Pancreas (tissue), 10 donors: ENCODE data around the gene TBX10. TPM values are rescaled to one million over a fixed set of nuclear protein-coding genes. Genes with fewer than 3 reads are reported as not detected.

Experiments
- ATAC-seq, 4 donors: fragments of 200-7000 bp; cut with Tn5 transposase; one replicate each; pipeline versions ENCODE4 v1.8.0 to v1.9.1; 2020; ENCODE audit warnings: mild to moderate bottlenecking in 4 of 4, moderate library complexity in 4 of 4
- DNase-seq, 6 donors: peaks; one replicate each; pipeline ENCODE4 v3.0.0-alpha.2; 2020
- FAIRE-seq: peaks from 2 replicates; lab custom pipeline; 2012; peaks lifted over from hg19 to GRCh38; lab: Jason Lieb, UNC
- H3K27ac ChIP-seq, 4 donors: fragments of 200-600 bp; sonication (generic); 1 replicate in 3 of 4; 2 replicates in 1 of 4; pipeline versions ENCODE4 v1.5.0 to v1.8.0; 2020
- H3K27me3 ChIP-seq, 4 donors: fragments of 200-600 bp; one replicate each; pipeline ENCODE4 v1.8.0; 2021
- H3K36me3 ChIP-seq, 3 donors: fragments of 200-600 bp; sonication (generic) in 1 of 3; one replicate each; pipeline versions ENCODE4 v1.5.0 to v1.8.0; 2020 to 2021
- H3K4me1 ChIP-seq, 3 donors: fragments of 200-600 bp; one replicate each; pipeline ENCODE4 v1.8.0; 2021
- H3K4me3 ChIP-seq, 4 donors: fragments of 200-600 bp; sonication (generic) in 2 of 4; one replicate each; pipeline versions ENCODE4 v1.5.0 to v1.8.0; 2020 to 2021
- H3K9me3 ChIP-seq, 4 donors: fragments of 200-600 bp; one replicate each; pipeline ENCODE4 v1.8.0; 2021
- WGBS, 2 donors: extraction: QIAGEN DNeasy Blood & Tissue Kit; methylation state at CpG; one replicate each; pipeline ENCODE4 v1.1.7; 2013; 5-methylcytosine and 5-hydroxymethylcytosine counted together
- intact Hi-C, 3 donors: fragments of 100-400 bp; cut with DNase I; formaldehyde crosslinking; loops; one replicate each; pipeline versions ENCODE4 v1.11.1 to v1.14.2; 2022
- polyA plus RNA-seq, 2 donors: library from polyadenylated mRNA; stranded (reverse); fragments of 200-250 nt; gene quantifications; one replicate each; pipeline ENCODE4 v1.2.3, GENCODE V29; 2013
- total RNA-seq, 6 donors: library from RNA; stranded (reverse); fragmentation: NEBNext Ultra II Directional in 4 of 6; extraction: Animal tissue kit (Norgen Biotek cat#: 25700) in 4 of 6; gene quantifications; one replicate each; pipeline versions ENCODE4 v1.2.1 to v1.2.4, GENCODE V29; 2021 to 2023
- TF ChIP-seq, protein P1 (sequence below), 4 donors: fragments of 200-600 bp; sonication (generic) in 3 of 4; IDR thresholded peaks; one replicate each; pipeline versions ENCODE4 v1.5.0 to v1.8.0; 2021; ENCODE audit warnings: antibody characterized with exemption in 4 of 4
- donor health status: healthy with polysubstance abuse.
- donor health status: DM: no; HTN: no; CAD: no; lungs with moderate emphysema.
- donor health status: DM: no; HTN: no; CAD: no.
- donor health status: control.
- donor health status: control.
- donor health status: Bipolar disorder and iron deficiency.
- donor health status: DM: yes; HTN: yes; CAD: no.
- donor health status: DM: no; HTN: no; CAD: no.
- donor health status: DM: no; HTN: no; CAD: no.
- donor health status: DM: yes; HTN: yes; CAD: no.

The TBX10 gene
- total and polyA plus RNA-seq, 8 donors, result 0.09 to 0.37 (median 0.26) TPM; not detected in 4

DNA sequence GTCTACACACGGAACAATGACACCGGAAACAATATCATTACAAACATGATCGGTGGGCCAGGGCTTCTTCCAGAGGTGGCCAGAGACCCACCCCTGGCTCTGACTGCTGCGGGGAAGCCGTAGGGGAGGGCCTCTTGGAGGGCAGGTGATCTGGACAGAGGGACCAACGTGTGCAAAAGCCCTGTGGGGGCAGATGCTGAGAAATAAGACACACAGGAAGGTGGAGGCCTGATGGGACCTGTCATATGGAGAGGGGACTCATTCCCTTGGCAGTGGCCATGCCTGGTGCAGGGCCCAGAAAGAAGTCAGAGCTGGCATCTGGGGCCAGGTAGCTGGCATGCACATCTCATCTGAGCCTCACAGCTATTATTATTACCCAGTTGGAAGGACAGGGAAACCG, 33.8 kb upstream of the TBX10 start:
- no peaks in the 10 kb centered on the region for H3K9me3 ChIP-seq
- intact Hi-C loops, result no loop called here
- H3K36me3 ChIP-seq, result no peaks in the 10 kb centered on the region
- 84 to 85% methylated on average over 7 of the region's 7 CpGs for WGBS, 2 donors
- DNase-seq (no peak), ATAC-seq (no peak), FAIRE-seq (no peak)
- H3K4me1 ChIP-seq, result peaks cover 0 to 8% (median 0%) of the 10 kb centered on the region in 3 donors
- TF ChIP-seq, protein P1, sequence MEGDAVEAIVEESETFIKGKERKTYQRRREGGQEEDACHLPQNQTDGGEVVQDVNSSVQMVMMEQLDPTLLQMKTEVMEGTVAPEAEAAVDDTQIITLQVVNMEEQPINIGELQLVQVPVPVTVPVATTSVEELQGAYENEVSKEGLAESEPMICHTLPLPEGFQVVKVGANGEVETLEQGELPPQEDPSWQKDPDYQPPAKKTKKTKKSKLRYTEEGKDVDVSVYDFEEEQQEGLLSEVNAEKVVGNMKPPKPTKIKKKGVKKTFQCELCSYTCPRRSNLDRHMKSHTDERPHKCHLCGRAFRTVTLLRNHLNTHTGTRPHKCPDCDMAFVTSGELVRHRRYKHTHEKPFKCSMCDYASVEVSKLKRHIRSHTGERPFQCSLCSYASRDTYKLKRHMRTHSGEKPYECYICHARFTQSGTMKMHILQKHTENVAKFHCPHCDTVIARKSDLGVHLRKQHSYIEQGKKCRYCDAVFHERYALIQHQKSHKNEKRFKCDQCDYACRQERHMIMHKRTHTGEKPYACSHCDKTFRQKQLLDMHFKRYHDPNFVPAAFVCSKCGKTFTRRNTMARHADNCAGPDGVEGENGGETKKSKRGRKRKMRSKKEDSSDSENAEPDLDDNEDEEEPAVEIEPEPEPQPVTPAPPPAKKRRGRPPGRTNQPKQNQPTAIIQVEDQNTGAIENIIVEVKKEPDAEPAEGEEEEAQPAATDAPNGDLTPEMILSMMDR (IDR thresholded peaks at IDR 0.05), result no peak
- no peak overlapping the region for H3K27ac ChIP-seq
- H3K27me3 ChIP-seq, result no peaks in the 10 kb centered on the region
- no peak overlapping the region for H3K4me3 ChIP-seq

DNA sequence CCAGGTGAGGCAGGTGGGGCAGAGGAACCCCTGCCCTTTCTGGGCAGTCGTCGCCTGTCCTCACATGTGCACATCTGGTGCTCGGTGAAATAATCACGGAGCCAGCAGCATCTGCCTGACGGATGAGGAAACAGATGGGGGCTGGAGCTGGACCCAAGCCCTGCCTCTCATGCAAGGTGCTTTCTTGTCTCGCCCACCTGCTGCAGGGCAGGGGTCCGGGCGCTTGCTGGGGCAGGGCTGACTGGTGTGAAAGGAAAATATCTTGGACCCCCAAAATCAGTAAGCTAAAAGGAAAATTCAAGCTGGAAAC, 31.6 kb upstream of the TBX10 start:
- FAIRE-seq, result no peak
- TF ChIP-seq, protein P1 (IDR thresholded peaks at IDR 0.05), result no peak
- no peaks in the 10 kb centered on the region for H3K9me3 ChIP-seq
- DNase-seq, result no peak
- H3K27ac ChIP-seq, result no peak overlapping the region
- H3K36me3 ChIP-seq, result no peaks in the 10 kb centered on the region
- H3K4me1 ChIP-seq, result peaks cover 0 to 8% (median 0%) of the 10 kb centered on the region in 3 donors
- ATAC-seq, result no peak
- WGBS, 2 donors, result 69 to 81% methylated on average over 8 of the region's 8 CpGs
- no peaks in the 10 kb centered on the region for H3K27me3 ChIP-seq
- H3K4me3 ChIP-seq, result no peak overlapping the region
- intact Hi-C loops, result no loop called here

DNA sequence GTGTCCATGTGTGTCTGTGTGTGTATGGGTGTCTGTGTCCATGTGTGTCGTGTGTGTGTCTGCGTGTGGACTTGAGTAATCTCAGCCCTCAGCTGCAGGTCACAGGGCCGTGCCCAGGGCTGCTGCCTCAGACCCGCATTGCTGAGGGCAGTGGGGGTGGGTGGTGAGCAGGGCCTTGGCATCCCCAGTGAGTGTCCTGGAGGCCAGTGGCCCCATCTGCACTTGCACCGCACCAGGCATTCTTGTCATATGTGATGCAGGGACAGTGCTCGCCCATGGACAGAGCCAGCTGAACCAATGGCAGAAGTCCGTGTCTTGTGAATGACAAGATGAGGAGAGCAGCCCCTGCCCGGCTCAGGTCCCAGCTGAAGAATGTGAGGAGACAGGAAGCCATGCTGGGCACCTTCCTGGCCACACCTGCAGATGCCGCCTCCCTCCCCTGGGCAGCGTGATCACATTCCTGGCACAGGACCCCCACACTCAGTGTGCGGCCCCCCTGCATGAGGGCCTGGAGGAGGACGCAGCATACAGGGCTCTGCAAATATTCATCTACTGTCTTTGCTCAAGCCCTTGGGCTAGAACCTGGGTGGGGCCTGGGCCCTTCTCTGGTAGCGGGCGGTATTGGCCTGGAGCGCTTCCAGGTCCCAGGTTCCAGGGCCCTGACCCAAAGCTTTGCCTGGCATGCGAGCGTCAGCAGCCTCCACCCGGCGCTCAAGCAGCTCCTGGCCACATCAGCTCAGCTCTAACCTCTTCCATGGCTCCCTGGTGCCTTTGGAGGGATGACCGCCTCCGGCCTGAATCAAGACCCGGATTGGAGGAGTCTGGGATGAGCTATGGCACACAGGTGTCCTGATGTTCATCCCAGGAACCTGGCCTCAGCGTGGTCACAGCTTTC, 31.0 kb upstream of the TBX10 start:
- no peak overlapping the region for H3K4me3 ChIP-seq

DNA sequence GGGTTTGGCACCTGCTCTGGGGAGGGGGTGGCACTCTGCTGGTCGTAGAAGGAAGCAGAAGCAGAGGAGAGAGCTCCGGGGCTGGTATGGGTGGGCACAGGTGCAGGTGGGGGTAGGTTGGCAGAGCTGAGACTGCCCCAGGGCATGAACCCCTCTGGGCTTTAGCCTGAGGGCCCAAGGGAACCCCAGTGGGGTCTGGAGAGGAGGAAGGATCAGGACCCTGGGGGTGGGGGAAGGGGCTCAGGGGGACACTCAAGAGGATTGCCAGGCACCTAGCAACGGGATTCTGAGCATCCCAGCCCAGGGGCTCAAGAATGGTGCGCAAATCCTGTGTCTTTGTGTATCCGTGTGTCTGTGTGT, 28.6 kb upstream of the TBX10 start:
- no peak overlapping the region for H3K27ac ChIP-seq
- FAIRE-seq, result no peak
- TF ChIP-seq, protein P1 (IDR thresholded peaks at IDR 0.05), result no peak
- no peaks in the 10 kb centered on the region for H3K36me3 ChIP-seq
- 56 to 64% methylated on average over 5 of the region's 5 CpGs for WGBS, 2 donors
- ATAC-seq, result no peak
- H3K27me3 ChIP-seq, result no peaks in the 10 kb centered on the region
- H3K4me1 ChIP-seq, result no peaks in the 10 kb centered on the region
- H3K9me3 ChIP-seq, result no peaks in the 10 kb centered on the region
- no peak for DNase-seq
- H3K4me3 ChIP-seq, result no peak overlapping the region
- intact Hi-C loops, result loop anchor here in 1 of 3 donors (10.0 kb wide), 1 partner anchor 47 kb away; no protein-coding TSS in a partner anchor

More for the DNA sequence above, 31.0 kb upstream of the TBX10 start:
- no peak for DNase-seq
- Histone ChIP-seq H3K27me3 (no peaks in the 10 kb centered on the region), H3K4me1 (peaks cover 0 to 8% (median 0%) of the 10 kb centered on the region in 3 donors), H3K36me3 (no peaks in the 10 kb centered on the region), H3K9me3 (no peaks in the 10 kb centered on the region), H3K27ac (no peak overlapping the region)
- WGBS, 2 donors, result 84 to 88% methylated on average over 23 of the region's 23 CpGs
- ATAC-seq, result no peak
- intact Hi-C loops, result no loop called here
- FAIRE-seq, result no peak
- TF ChIP-seq, protein P1 (IDR thresholded peaks at IDR 0.05), result no peak
